Thyroid gland (tissue), 4 donors: ENCODE results near the gene SUPT20H.

Source experiments
- POLR2A ChIP-seq, 2 donors: fragments of 450-650 bp; IDR thresholded peaks; one replicate each; pipeline ENCODE4 v1.6.1; 2017; ENCODE audit warnings: antibody characterized with exemption in 2 of 2, mild to moderate bottlenecking in 2 of 2, moderate library complexity in 1 of 2
- TF ChIP-seq, protein P1 (sequence below), 6 experiments: fragments of 200-600 bp in 3 of 6; fragments of 450-650 bp in 3 of 6; sonication (generic) in 3 of 6; IDR thresholded peaks; one replicate each; pipeline ENCODE4 v1.5.1; 2016 to 2019; ENCODE audit warnings: antibody characterized with exemption in 6 of 6, mild to moderate bottlenecking in 2 of 6, inconsistent platforms in 1 of 6, moderate library complexity in 1 of 6

- TF ChIP-seq, protein P1, sequence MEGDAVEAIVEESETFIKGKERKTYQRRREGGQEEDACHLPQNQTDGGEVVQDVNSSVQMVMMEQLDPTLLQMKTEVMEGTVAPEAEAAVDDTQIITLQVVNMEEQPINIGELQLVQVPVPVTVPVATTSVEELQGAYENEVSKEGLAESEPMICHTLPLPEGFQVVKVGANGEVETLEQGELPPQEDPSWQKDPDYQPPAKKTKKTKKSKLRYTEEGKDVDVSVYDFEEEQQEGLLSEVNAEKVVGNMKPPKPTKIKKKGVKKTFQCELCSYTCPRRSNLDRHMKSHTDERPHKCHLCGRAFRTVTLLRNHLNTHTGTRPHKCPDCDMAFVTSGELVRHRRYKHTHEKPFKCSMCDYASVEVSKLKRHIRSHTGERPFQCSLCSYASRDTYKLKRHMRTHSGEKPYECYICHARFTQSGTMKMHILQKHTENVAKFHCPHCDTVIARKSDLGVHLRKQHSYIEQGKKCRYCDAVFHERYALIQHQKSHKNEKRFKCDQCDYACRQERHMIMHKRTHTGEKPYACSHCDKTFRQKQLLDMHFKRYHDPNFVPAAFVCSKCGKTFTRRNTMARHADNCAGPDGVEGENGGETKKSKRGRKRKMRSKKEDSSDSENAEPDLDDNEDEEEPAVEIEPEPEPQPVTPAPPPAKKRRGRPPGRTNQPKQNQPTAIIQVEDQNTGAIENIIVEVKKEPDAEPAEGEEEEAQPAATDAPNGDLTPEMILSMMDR (IDR thresholded peaks at IDR 0.05), result no peak
- TF ChIP-seq POLR2A (IDR thresholded peaks at IDR 0.05), result no peak
Measured at GRCh38 chr13:37107456-37107855, 48.0 kb upstream of the SUPT20H start.
